Muscle layer of colon (tissue), 2 donors: ENCODE measurements around the gene PCBD1.
"Not testable (repeated sequence)": the region's sequence is repeated elsewhere in the genome, so short reads cannot be mapped to it uniquely, and the experiment has no call there.

Experiments
- H3K27ac ChIP-seq: one replicate; pipeline ENCODE4 v1.7.0; 2013; ENCODE audit warnings: low read depth, mild to moderate bottlenecking, low read length, moderate library complexity
- H3K27me3 ChIP-seq, 2 donors: one replicate each; pipeline ENCODE4 v1.7.0; 2013; ENCODE audit warnings: low read length in 2 of 2, mild to moderate bottlenecking in 2 of 2; ENCODE audit not compliant: insufficient read depth in 2 of 2, control insufficient read depth in 1 of 2
- H3K36me3 ChIP-seq: one replicate; pipeline ENCODE4 v1.7.0; 2013; ENCODE audit warnings: mild to moderate bottlenecking, low read length; ENCODE audit not compliant: insufficient read depth
- H3K4me1 ChIP-seq: one replicate; pipeline ENCODE4 v1.7.0; 2013; ENCODE audit warnings: mild to moderate bottlenecking, low read length; ENCODE audit not compliant: insufficient read depth
- H3K4me3 ChIP-seq, 2 donors: one replicate each; pipeline ENCODE4 v1.7.0; 2013; ENCODE audit warnings: low read length in 2 of 2, low read depth in 1 of 2, mild to moderate bottlenecking in 1 of 2, moderate library complexity in 1 of 2
- H3K9ac ChIP-seq: one replicate; pipeline ENCODE4 v1.7.0; 2013; ENCODE audit warnings: low read length
- H3K9me3 ChIP-seq: one replicate; pipeline ENCODE4 v1.7.0; 2013; ENCODE audit warnings: mild to moderate bottlenecking, low read length
- donor health status: abdominal sarcoma.
- donor health status: Adenocarcinoma of cecum.

Gene PCBD1

GRCh38 chr10:70927189-70927943 is 39.0 kb upstream of the PCBD1 start:
- Histone ChIP-seq H3K4me1 (peaks cover 25% of the 10 kb centered on the region), H3K9me3 (no peaks in the 10 kb centered on the region), H3K9ac (no peak overlapping the region), H3K27ac (no peak overlapping the region), H3K27me3 (no peaks in the 10 kb centered on the region), H3K36me3 (no peaks in the 10 kb centered on the region), H3K4me3 (no peak overlapping the region)

- Histone ChIP-seq H3K9ac (no peak overlapping the region), H3K36me3 (no peaks in the 10 kb centered on the region), H3K27ac (no peak overlapping the region), H3K4me1 (peaks cover 17% of the 10 kb centered on the region), H3K9me3 (no peaks in the 10 kb centered on the region), H3K27me3 (no peaks in the 10 kb centered on the region), H3K4me3 (no peak overlapping the region)
These were observed 38.0 kb upstream of the PCBD1 start for GRCh38 chr10:70926226-70927000.

GRCh38 chr10:70925377-70926225 is 37.2 kb upstream of the PCBD1 start:
- Histone ChIP-seq H3K4me1 (peaks cover 9% of the 10 kb centered on the region), H3K27ac (no peak overlapping the region), H3K9me3 (no peaks in the 10 kb centered on the region), H3K4me3 (no peak overlapping the region), H3K27me3 (no peaks in the 10 kb centered on the region), H3K36me3 (no peaks in the 10 kb centered on the region), H3K9ac (no peak overlapping the region)

GRCh38 chr10:70923696-70924095 is 35.3 kb upstream of the PCBD1 start:
- Histone ChIP-seq H3K9me3 (no peaks in the 10 kb centered on the region), H3K4me1 (no peaks in the 10 kb centered on the region), H3K4me3 (no peak overlapping the region), H3K9ac (no peak overlapping the region), H3K27me3 (peaks cover 0 to 12% of the 10 kb centered on the region in 2 donors), H3K27ac (no peak overlapping the region), H3K36me3 (no peaks in the 10 kb centered on the region)

GRCh38 chr10:70921285-70921684 is 32.9 kb upstream of the PCBD1 start:
- no peaks in the 10 kb centered on the region for H3K9me3 ChIP-seq
- peaks cover 0 to 18% of the 10 kb centered on the region in 2 donors for H3K27me3 ChIP-seq
- H3K27ac ChIP-seq = no peak overlapping the region
- no peak overlapping the region for H3K9ac ChIP-seq
- H3K4me3 ChIP-seq = no peak overlapping the region
- H3K4me1 ChIP-seq = no peaks in the 10 kb centered on the region
- no peaks in the 10 kb centered on the region for H3K36me3 ChIP-seq

- Histone ChIP-seq H3K9ac (no peak overlapping the region), H3K36me3 (no peaks in the 10 kb centered on the region), H3K27me3 (peaks cover 0 to 18% of the 10 kb centered on the region in 2 donors), H3K9me3 (no peaks in the 10 kb centered on the region), H3K4me1 (no peaks in the 10 kb centered on the region), H3K27ac (no peak overlapping the region), H3K4me3 (no peak overlapping the region)
These were observed 32.2 kb upstream of the PCBD1 start for GRCh38 chr10:70920519-70920918.

GRCh38 chr10:70919906-70920305 is 31.5 kb upstream of the PCBD1 start:
- not testable (repeated sequence) for H3K4me3 ChIP-seq, H3K27ac ChIP-seq, H3K36me3 ChIP-seq, H3K9ac ChIP-seq, H3K4me1 ChIP-seq, H3K9me3 ChIP-seq
- H3K27me3 ChIP-seq = peaks cover 0 to 18% of the 10 kb centered on the region in 2 donors

- H3K9ac ChIP-seq = no peak overlapping the region
- no peaks in the 10 kb centered on the region for H3K9me3 ChIP-seq
- H3K4me3 ChIP-seq = no peak overlapping the region
- peaks cover 0 to 18% of the 10 kb centered on the region in 2 donors for H3K27me3 ChIP-seq
- no peaks in the 10 kb centered on the region for H3K36me3 ChIP-seq
- H3K4me1 ChIP-seq = no peaks in the 10 kb centered on the region
- no peak overlapping the region for H3K27ac ChIP-seq
These were observed 30.6 kb upstream of the PCBD1 start for GRCh38 chr10:70918851-70919530.

- Histone ChIP-seq H3K27ac (no peak overlapping the region), H3K36me3 (no peaks in the 10 kb centered on the region), H3K9ac (no peak overlapping the region), H3K9me3 (no peaks in the 10 kb centered on the region), H3K27me3 (peaks cover 0 to 18% of the 10 kb centered on the region in 2 donors), H3K4me1 (no peaks in the 10 kb centered on the region), H3K4me3 (no peak overlapping the region)
These were observed 29.3 kb upstream of the PCBD1 start for GRCh38 chr10:70917635-70918034.

- Histone ChIP-seq H3K9ac (no peak overlapping the region), H3K4me3 (no peak overlapping the region), H3K36me3 (no peaks in the 10 kb centered on the region), H3K9me3 (no peaks in the 10 kb centered on the region), H3K4me1 (no peaks in the 10 kb centered on the region), H3K27me3 (peaks cover 0 to 18% of the 10 kb centered on the region in 2 donors), H3K27ac (no peak overlapping the region)
These were observed 28.9 kb upstream of the PCBD1 start for GRCh38 chr10:70917226-70917625.

- no peaks in the 10 kb centered on the region for H3K36me3 ChIP-seq
- no peaks in the 10 kb centered on the region for H3K9me3 ChIP-seq
- H3K27ac ChIP-seq = no peak overlapping the region
- no peaks in the 10 kb centered on the region for H3K4me1 ChIP-seq
- no peak overlapping the region for H3K4me3 ChIP-seq
- H3K9ac ChIP-seq = no peak overlapping the region
- peaks cover 0 to 18% of the 10 kb centered on the region in 2 donors for H3K27me3 ChIP-seq
These were observed 27.9 kb upstream of the PCBD1 start for GRCh38 chr10:70916241-70916640.
